Stomach (tissue), 9 donors: ENCODE measurements around the gene ELMO1. TPM values are rescaled to one million over a fixed set of nuclear protein-coding genes. Genes with fewer than 3 reads are reported as not detected.

Experiments used
- DNase-seq, 2 donors: peaks; one replicate each; pipeline versions ENCODE4 v3.0.0 to v3.0.0-alpha.2; 2013 to 2019
- H3K27ac ChIP-seq, 5 donors: fragments of 200-600 bp in 4 of 5; sonication (generic) in 4 of 5; one replicate each; pipeline ENCODE4 v1.5.1; 2013 to 2019; ENCODE audit warnings: mild to moderate bottlenecking in 1 of 5, moderate library complexity in 1 of 5
- H3K27me3 ChIP-seq, 3 donors: fragments of 200-600 bp; sonication (generic); one replicate each; pipeline ENCODE4 v1.5.1; 2017 to 2019; ENCODE audit warnings: mixed run types in 1 of 3
- H3K36me3 ChIP-seq, 4 donors: fragments of 200-600 bp; sonication (generic); 1 replicate in 3 of 4; 2 replicates in 1 of 4; pipeline ENCODE4 v1.5.1; 2016 to 2019
- H3K4me1 ChIP-seq, 4 donors: fragments of 200-600 bp; sonication (generic); one replicate each; pipeline ENCODE4 v1.5.1; 2016 to 2019
- H3K4me3 ChIP-seq, 4 donors: fragments of 200-600 bp; sonication (generic) in 3 of 4; one replicate each; pipeline ENCODE4 v1.5.1; 2016 to 2019; ENCODE audit warnings: mild to moderate bottlenecking in 1 of 4
- H3K9me3 ChIP-seq, 4 donors: fragments of 200-600 bp; sonication (generic); one replicate each; pipeline ENCODE4 v1.5.1; 2016 to 2019
- CTCF ChIP-seq, 7 experiments: fragments of 450-650 bp in 4 of 7; fragments of 200-600 bp in 3 of 7; sonication (generic) in 3 of 7; IDR thresholded peaks; one replicate each; pipeline ENCODE4 v1.5.1; 2016 to 2019; ENCODE audit warnings: antibody characterized with exemption in 7 of 7, control low read depth in 2 of 7, mild to moderate bottlenecking in 1 of 7
- EP300 ChIP-seq: sonication (generic); formaldehyde crosslinking; IDR thresholded peaks from one replicate; pipeline ENCODE4 v1.6.1; 2017; ENCODE audit warnings: antibody characterized with exemption
- POLR2A ChIP-seq, 4 donors: fragments of 450-650 bp; IDR thresholded peaks; one replicate each; pipeline ENCODE4 v1.6.1; 2016; ENCODE audit warnings: antibody characterized with exemption in 4 of 4, control low read depth in 2 of 4, mild to moderate bottlenecking in 1 of 4, moderate library complexity in 1 of 4
- POLR2AphosphoS5 ChIP-seq, 3 donors: sonication (generic); formaldehyde crosslinking; IDR thresholded peaks; one replicate each; pipeline ENCODE4 v1.6.1; 2016; ENCODE audit warnings: antibody characterized with exemption in 3 of 3
- WGBS, 5 donors: extraction: QIAGEN DNeasy Blood & Tissue Kit in 3 of 5; methylation state at CpG; one replicate each; pipeline versions ENCODE4 v1.1.5 to v1.1.7; 2013 to 2018; 5-methylcytosine and 5-hydroxymethylcytosine counted together
- intact Hi-C: fragments of 100-400 bp; cut with DNase I; formaldehyde crosslinking; loops from one replicate; pipeline ENCODE4 v1.15.1; 2023; ENCODE audit warnings: low total_unique reads
- polyA plus RNA-seq, 3 donors: library from polyadenylated mRNA; stranded (reverse); fragments of 200-250 nt; gene quantifications; one replicate each; pipeline ENCODE4 v1.2.3, GENCODE V29; 2013
- total RNA-seq, 5 donors: library from RNA; depleted of rRNA; stranded (reverse); fragments of >200 nt; gene quantifications; one replicate each; pipeline versions ENCODE4 v1.1.0 to v1.2.3, GENCODE V29; 2014 to 2016
- donor health status: healthy with polysubstance abuse.
- donor health status: Bipolar disorder and iron deficiency.
- donor health status: healthy.

The ELMO1 gene
- total and polyA plus RNA-seq, 8 donors = 4.1 to 117 (median 44.8) TPM

- 52 to 85% (median 74%) methylated on average over 4 of the region's 4 CpGs for WGBS, 5 donors
- no peak overlapping the region for H3K27ac ChIP-seq
- peak in 1 of 2 donors; percentile 46 for DNase-seq
- peaks cover 0 to 15% (median 9%) of the 10 kb centered on the region in 4 donors for H3K36me3 ChIP-seq
- H3K9me3 ChIP-seq = no peaks in the 10 kb centered on the region
- TF ChIP-seq POLR2AphosphoS5 (IDR thresholded peaks at IDR 0.05) (no peak), POLR2A (IDR thresholded peaks at IDR 0.05) (no peak), CTCF (IDR thresholded peaks at IDR 0.05) (no peak), EP300 (no peak)
- peaks cover 0 to 10% (median 3%) of the 10 kb centered on the region in 4 donors for H3K4me1 ChIP-seq
- H3K4me3 ChIP-seq = no peak overlapping the region
- intact Hi-C loops = no loop called here
- H3K27me3 ChIP-seq = no peaks in the 10 kb centered on the region
These were observed 553.5 kb downstream of the ELMO1 start for GRCh38 chr7:36895192-36895591.

GRCh38 chr7:36894190-36894589 is 554.5 kb downstream of the ELMO1 start:
- intact Hi-C loops = no loop called here
- Histone ChIP-seq H3K4me3 (no peak overlapping the region), H3K36me3 (peaks cover 0 to 15% (median 9%) of the 10 kb centered on the region in 4 donors), H3K9me3 (no peaks in the 10 kb centered on the region), H3K4me1 (peaks cover 0 to 10% (median 3%) of the 10 kb centered on the region in 4 donors), H3K27ac (no peak overlapping the region), H3K27me3 (no peaks in the 10 kb centered on the region)
- no peak for TF ChIP-seq POLR2AphosphoS5 (IDR thresholded peaks at IDR 0.05)
- no peak for TF ChIP-seq POLR2A (IDR thresholded peaks at IDR 0.05)
- TF ChIP-seq EP300 = no peak
- TF ChIP-seq CTCF (IDR thresholded peaks at IDR 0.05) = no peak
- DNase-seq = peak in 1 of 2 donors; percentile 30
- 74 to 87% (median 79%) methylated on average over 1 of the region's 1 CpG for WGBS, 5 donors

- H3K9me3 ChIP-seq = no peaks in the 10 kb centered on the region
- H3K36me3 ChIP-seq = peaks cover 0 to 21% (median 8%) of the 10 kb centered on the region in 4 donors
- no peak for DNase-seq
- no peak overlapping the region for H3K4me3 ChIP-seq
- no peak overlapping the region for H3K27ac ChIP-seq
- H3K4me1 ChIP-seq = peaks cover 0 to 2% (median 0%) of the 10 kb centered on the region in 4 donors
- 69 to 79% (median 76%) methylated on average over 1 of the region's 1 CpG for WGBS, 5 donors
- H3K27me3 ChIP-seq = no peaks in the 10 kb centered on the region
- TF ChIP-seq EP300 = no peak
- intact Hi-C loops = no loop called here
These were observed 559.5 kb downstream of the ELMO1 start for GRCh38 chr7:36889182-36889581.

- WGBS, 5 donors = 24 to 59% (median 31%) methylated on average over 2 of the region's 2 CpGs
- DNase-seq = no peak
- Histone ChIP-seq H3K27me3 (no peaks in the 10 kb centered on the region), H3K27ac (no peak overlapping the region), H3K4me3 (no peak overlapping the region), H3K36me3 (peaks cover 0 to 11% (median under 1%) of the 10 kb centered on the region in 4 donors), H3K9me3 (no peaks in the 10 kb centered on the region), H3K4me1 (no peaks in the 10 kb centered on the region)
- intact Hi-C loops = no loop called here
- no peak for TF ChIP-seq CTCF (IDR thresholded peaks at IDR 0.05)
- TF ChIP-seq POLR2A (IDR thresholded peaks at IDR 0.05) = no peak
These were observed 560.7 kb downstream of the ELMO1 start for GRCh38 chr7:36887969-36888368.

- TF ChIP-seq POLR2AphosphoS5 (IDR thresholded peaks at IDR 0.05) (no peak), CTCF (IDR thresholded peaks at IDR 0.05) (no peak), POLR2A (IDR thresholded peaks at IDR 0.05) (no peak), EP300 (no peak)
- no peak overlapping the region for H3K4me3 ChIP-seq
- intact Hi-C loops = no loop called here
- 71 to 84% (median 78%) methylated on average over 8 to 9 of the region's 9 CpGs for WGBS, 5 donors
- H3K27ac ChIP-seq = no peak overlapping the region
- peaks cover 0 to 8% (median 0%) of the 10 kb centered on the region in 4 donors for H3K36me3 ChIP-seq
- no peaks in the 10 kb centered on the region for H3K27me3 ChIP-seq
- no peaks in the 10 kb centered on the region for H3K4me1 ChIP-seq
- DNase-seq = no peak
- no peaks in the 10 kb centered on the region for H3K9me3 ChIP-seq
These were observed 561.4 kb downstream of the ELMO1 start for GRCh38 chr7:36887233-36887632.
